CD4-positive, alpha-beta T cell (primary cell): ENCODE measurements around the gene AGT. TPM values are rescaled to one million over a fixed set of nuclear protein-coding genes. Genes with fewer than 3 reads are reported as not detected.

Source experiments
- ATAC-seq: fragments of 200-7000 bp; cut with Tn5 transposase; one replicate; pipeline ENCODE4 v1.10.0; 2022; ENCODE audit warnings: mild to moderate bottlenecking; ENCODE audit not compliant: poor library complexity
- CTCF ChIA-PET: fragments of 350-600 bp; sonication (Branson Sonifier 250); formaldehyde crosslinking; loops from one replicate; lab custom pipeline; 2021; ENCODE audit warnings: antibody characterized with exemption, inconsistent platforms; lab: Charles Lee
- POLR2A ChIA-PET: fragments of 350-600 bp; sonication (Branson Sonifier 250); formaldehyde crosslinking; loops from one replicate; lab custom pipeline; 2021; ENCODE audit warnings: antibody characterized with exemption, inconsistent platforms; lab: Charles Lee
- DNase-seq, 14 experiments: peaks; one replicate each; pipeline ENCODE4 v3.0.0-alpha.2; 2013 to 2020; ENCODE audit warnings: mixed read lengths in 2 of 14
- H3K27ac ChIP-seq, 2 donors: one replicate each; pipeline versions ENCODE4 v1.5.1 to v1.7.0; 2013; ENCODE audit warnings: low read length in 2 of 2, low read depth in 1 of 2, mild to moderate bottlenecking in 1 of 2
- H3K27me3 ChIP-seq, 2 experiments: 1 replicate in 1 of 2; 2 replicates in 1 of 2; pipeline versions ENCODE4 v1.6.1 to v1.7.0; 2013; ENCODE audit warnings: low read length in 2 of 2, control low read depth in 1 of 2, mild to moderate bottlenecking in 1 of 2, moderate library complexity in 1 of 2; ENCODE audit not compliant: insufficient read depth in 2 of 2, control insufficient read depth in 1 of 2
- H3K36me3 ChIP-seq: one replicate; pipeline ENCODE4 v1.6.1; 2013; ENCODE audit warnings: low read length, control low read depth; ENCODE audit not compliant: insufficient read depth
- H3K4me1 ChIP-seq: one replicate; pipeline ENCODE4 v1.6.1; 2013; ENCODE audit warnings: low read length, control low read depth; ENCODE audit not compliant: insufficient read depth
- H3K4me3 ChIP-seq: one replicate; pipeline ENCODE4 v1.5.1; 2013; ENCODE audit warnings: mild to moderate bottlenecking, low read length, moderate library complexity
- H3K9me3 ChIP-seq, 2 experiments: 1 replicate in 1 of 2; 2 replicates in 1 of 2; pipeline versions ENCODE4 v1.6.1 to v1.7.0; 2013; ENCODE audit warnings: low read length in 2 of 2, mild to moderate bottlenecking in 2 of 2, control low read depth in 1 of 2, moderate library complexity in 1 of 2; ENCODE audit not compliant: control insufficient read depth in 1 of 2, insufficient read depth in 1 of 2
- H3K27ac Mint-ChIP-seq: one replicate; pipeline ENCODE4 v1.8.0; 2020; ENCODE audit warnings: mixed read lengths
- H3K27me3 Mint-ChIP-seq: one replicate; pipeline ENCODE4 v1.8.0; 2021; ENCODE audit warnings: mixed read lengths
- H3K36me3 Mint-ChIP-seq: one replicate; pipeline ENCODE4 v1.8.0; 2021; ENCODE audit warnings: low read depth, mixed read lengths
- H3K4me1 Mint-ChIP-seq: one replicate; pipeline ENCODE4 v1.8.0; 2021; ENCODE audit warnings: low read depth, mixed read lengths
- H3K4me3 Mint-ChIP-seq: one replicate; pipeline ENCODE4 v1.8.0; 2020; ENCODE audit warnings: mild to moderate bottlenecking, mixed read lengths
- H3K9me3 Mint-ChIP-seq: one replicate; pipeline ENCODE4 v1.8.0; 2020; ENCODE audit warnings: mixed read lengths
- intact Hi-C, 2 experiments: fragments of 100-400 bp; cut with DNase I in 1 of 2; cut with micrococcal nuclease in 1 of 2; formaldehyde crosslinking; loops; one replicate each; pipeline versions ENCODE4 v1.15.1 to v1.9.0; 2023 to 2025; cut with DNase I, micrococcal nuclease
- total RNA-seq, 174 experiments: library from RNA in 2 of 174; stranded (reverse) in 2 of 174; gene quantifications; one replicate each; pipeline ENCODE4 v1.2.3 and lab custom pipeline; 2021 to 2026
- TF ChIP-seq, protein P1 (sequence below): fragments of 200-600 bp; IDR thresholded peaks from one replicate; pipeline ENCODE4 v1.8.0; 2022; ENCODE audit warnings: antibody characterized with exemption, mild to moderate bottlenecking

The AGT gene
- total RNA-seq, 2 experiments from 2014 or later: not detected

DNA sequence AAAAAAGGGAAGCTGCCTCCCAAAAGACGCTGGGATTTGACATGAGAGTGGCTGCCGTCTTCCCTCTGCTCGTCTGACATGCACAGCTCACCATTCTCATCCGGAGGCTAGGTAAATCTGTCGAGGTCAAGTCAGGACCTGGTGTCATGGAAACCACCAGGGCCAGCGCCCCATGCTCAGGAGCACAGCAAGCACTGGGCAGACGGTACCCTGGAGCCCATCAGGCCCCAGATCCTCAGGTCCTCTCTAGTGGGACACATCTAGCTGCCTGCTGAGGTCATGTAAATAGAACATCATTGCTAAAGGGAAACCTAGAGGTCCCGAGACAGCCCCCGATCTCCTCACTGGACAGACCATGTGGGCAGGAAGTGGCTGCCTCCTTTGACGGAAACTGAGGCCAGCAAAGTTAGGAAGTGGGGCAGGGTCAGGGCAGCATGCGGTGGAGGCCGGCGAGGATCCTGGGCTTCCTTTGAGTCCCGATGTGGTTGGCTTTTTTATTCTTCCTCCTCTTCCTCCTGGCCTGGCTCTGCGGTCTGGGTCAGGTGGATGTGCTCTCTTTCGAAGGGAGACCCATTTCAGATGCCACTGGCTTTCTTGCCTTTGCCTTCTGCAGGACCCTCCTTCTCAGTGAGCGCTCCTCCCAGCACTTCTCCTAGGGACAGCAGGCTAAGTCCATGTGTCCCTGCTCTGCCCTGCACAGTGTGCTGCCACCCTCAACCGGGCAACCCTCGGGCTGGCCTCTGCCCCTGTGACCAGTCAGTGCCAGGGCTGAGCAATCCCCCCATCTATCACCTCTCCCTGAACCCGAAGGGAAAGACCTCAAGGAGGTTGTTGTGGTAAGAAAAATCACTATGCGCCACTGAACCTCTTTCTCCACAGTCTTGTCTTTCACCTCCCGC lies 5.9 kb downstream of the AGT start:
- Mint-ChIP-seq H3K4me3 (no peak overlapping the region), H3K27me3 (peaks cover 9% of the 10 kb centered on the region), H3K36me3 (no peaks in the 10 kb centered on the region), H3K4me1 (no peaks in the 10 kb centered on the region), H3K9me3 (no peaks in the 10 kb centered on the region), H3K27ac (no peak overlapping the region)
- ChIA-PET POLR2A (interaction anchor here (0.7 kb wide), 1 partner anchor 66 kb away, joined by 3 read pairs; no protein-coding TSS in a partner anchor), CTCF (no interaction called here)
- Histone ChIP-seq H3K4me3 (no peak overlapping the region), H3K36me3 (no peaks in the 10 kb centered on the region), H3K9me3 (no peaks in the 10 kb centered on the region), H3K27me3 (peaks cover 0 to 2% of the 10 kb centered on the region in 2 experiments), H3K4me1 (no peaks in the 10 kb centered on the region), H3K27ac (no peak overlapping the region)
- intact Hi-C loops: no loop called here
- TF ChIP-seq, protein P1, sequence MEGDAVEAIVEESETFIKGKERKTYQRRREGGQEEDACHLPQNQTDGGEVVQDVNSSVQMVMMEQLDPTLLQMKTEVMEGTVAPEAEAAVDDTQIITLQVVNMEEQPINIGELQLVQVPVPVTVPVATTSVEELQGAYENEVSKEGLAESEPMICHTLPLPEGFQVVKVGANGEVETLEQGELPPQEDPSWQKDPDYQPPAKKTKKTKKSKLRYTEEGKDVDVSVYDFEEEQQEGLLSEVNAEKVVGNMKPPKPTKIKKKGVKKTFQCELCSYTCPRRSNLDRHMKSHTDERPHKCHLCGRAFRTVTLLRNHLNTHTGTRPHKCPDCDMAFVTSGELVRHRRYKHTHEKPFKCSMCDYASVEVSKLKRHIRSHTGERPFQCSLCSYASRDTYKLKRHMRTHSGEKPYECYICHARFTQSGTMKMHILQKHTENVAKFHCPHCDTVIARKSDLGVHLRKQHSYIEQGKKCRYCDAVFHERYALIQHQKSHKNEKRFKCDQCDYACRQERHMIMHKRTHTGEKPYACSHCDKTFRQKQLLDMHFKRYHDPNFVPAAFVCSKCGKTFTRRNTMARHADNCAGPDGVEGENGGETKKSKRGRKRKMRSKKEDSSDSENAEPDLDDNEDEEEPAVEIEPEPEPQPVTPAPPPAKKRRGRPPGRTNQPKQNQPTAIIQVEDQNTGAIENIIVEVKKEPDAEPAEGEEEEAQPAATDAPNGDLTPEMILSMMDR: no peak
- DNase-seq: no peak
- no peak for ATAC-seq

DNA sequence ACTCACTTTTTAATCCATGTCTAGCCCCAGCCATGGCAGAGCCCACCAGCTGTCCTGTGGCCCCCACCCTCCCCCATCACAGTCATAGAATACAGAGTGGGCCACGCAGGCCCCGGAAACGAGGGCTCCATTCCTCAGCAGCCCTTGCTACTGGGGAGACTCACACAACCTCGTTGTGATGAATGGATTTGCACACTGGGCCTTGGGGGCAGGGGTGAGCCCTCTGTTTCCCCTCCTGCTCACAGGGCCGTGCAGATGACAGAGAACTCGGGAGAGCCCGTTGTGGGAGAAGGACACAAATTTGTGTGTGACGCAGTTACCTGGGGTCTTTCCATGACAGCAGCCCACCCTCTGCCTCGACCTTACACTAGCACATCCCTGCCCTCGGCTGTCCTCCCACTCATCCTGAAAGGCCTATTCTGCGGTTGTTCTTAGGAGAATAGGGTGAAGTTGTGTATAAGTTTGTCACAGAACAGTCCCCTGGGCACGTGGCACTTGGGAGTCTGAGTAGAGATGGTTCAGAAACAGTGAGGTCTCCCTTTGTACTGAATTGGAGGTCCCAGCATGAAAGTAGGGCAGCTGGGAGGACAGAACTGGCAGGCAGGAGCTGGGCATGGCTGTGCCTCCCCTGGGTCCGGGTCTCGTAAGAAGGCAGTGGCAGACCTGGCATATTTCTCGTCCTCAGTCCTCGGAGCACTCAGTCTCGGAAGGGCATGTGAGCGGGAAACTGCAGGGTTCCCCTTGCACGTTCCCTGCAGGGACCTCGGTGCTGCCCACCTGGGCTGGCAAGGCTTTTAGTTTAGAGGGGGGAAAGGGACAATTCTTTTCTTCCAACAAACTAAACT lies 6.8 kb downstream of the AGT start:
- ChIA-PET CTCF (no interaction called here), POLR2A (interaction anchor here (0.7 kb wide), 1 partner anchor 65 kb away, joined by 3 read pairs; no protein-coding TSS in a partner anchor)
- Histone ChIP-seq H3K27ac (no peak overlapping the region), H3K4me1 (no peaks in the 10 kb centered on the region), H3K4me3 (no peak overlapping the region), H3K36me3 (no peaks in the 10 kb centered on the region), H3K9me3 (no peaks in the 10 kb centered on the region), H3K27me3 (peaks cover 0 to 2% of the 10 kb centered on the region in 2 experiments)
- H3K27me3 Mint-ChIP-seq: peaks cover 7% of the 10 kb centered on the region
- no peak overlapping the region for H3K27ac Mint-ChIP-seq
- TF ChIP-seq, protein P1: no peak
- intact Hi-C loops: no loop called here
- no peaks in the 10 kb centered on the region for H3K36me3 Mint-ChIP-seq
- H3K9me3 Mint-ChIP-seq: no peaks in the 10 kb centered on the region
- H3K4me3 Mint-ChIP-seq: no peak overlapping the region
- DNase-seq: no peak
- no peak for ATAC-seq
- no peaks in the 10 kb centered on the region for H3K4me1 Mint-ChIP-seq

DNA sequence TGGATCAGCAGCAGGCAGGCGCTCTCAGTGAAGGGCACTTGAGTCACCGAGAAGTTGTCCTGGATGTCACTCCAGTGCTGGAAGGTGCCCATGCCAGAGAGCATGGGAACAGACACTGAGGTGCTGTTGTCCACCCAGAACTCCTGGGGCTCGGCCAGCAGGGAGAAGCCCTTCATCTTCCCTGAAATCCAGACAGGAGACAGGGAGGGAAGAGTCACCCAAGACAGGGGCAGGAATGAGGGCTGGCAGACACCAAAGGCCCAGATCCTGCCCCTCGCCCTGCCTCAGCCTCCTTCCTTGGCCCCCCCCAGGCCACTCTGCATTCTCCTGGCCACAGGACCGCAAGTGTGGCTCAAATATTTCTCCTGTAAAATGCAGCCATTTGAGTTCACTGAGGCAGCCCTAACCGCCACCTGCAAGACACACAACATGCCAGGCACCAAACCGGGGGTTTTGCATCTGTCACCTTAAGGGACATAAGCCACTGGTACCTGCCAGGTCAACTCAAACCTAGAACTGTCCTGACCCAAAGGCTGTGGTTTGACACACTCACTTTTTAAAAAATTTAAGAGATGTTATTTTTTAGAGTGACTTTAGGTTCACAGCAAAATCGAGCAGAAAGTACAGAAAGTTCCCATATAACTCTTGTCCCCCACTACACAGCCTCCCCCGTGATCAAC lies 7.8 kb downstream of the AGT start:
- no peaks in the 10 kb centered on the region for H3K9me3 Mint-ChIP-seq

More for the DNA sequence above, 7.8 kb downstream of the AGT start:
- Histone ChIP-seq H3K9me3 (no peaks in the 10 kb centered on the region), H3K36me3 (no peaks in the 10 kb centered on the region), H3K27ac (no peak overlapping the region), H3K4me1 (no peaks in the 10 kb centered on the region), H3K27me3 (peaks cover 0 to 2% of the 10 kb centered on the region in 2 experiments), H3K4me3 (no peak overlapping the region)
- TF ChIP-seq, protein P1: no peak
- DNase-seq (no peak), ATAC-seq (no peak)
- Mint-ChIP-seq H3K27ac (no peak overlapping the region), H3K27me3 (peaks cover 5% of the 10 kb centered on the region), H3K36me3 (no peaks in the 10 kb centered on the region), H3K4me1 (no peaks in the 10 kb centered on the region), H3K4me3 (no peak overlapping the region)
- CTCF ChIA-PET: no interaction called here
- POLR2A ChIA-PET: no interaction called here
- intact Hi-C loops: no loop called here
